ENCODE results near the gene B3GALT4.

B3GALT4 gene

DNA sequence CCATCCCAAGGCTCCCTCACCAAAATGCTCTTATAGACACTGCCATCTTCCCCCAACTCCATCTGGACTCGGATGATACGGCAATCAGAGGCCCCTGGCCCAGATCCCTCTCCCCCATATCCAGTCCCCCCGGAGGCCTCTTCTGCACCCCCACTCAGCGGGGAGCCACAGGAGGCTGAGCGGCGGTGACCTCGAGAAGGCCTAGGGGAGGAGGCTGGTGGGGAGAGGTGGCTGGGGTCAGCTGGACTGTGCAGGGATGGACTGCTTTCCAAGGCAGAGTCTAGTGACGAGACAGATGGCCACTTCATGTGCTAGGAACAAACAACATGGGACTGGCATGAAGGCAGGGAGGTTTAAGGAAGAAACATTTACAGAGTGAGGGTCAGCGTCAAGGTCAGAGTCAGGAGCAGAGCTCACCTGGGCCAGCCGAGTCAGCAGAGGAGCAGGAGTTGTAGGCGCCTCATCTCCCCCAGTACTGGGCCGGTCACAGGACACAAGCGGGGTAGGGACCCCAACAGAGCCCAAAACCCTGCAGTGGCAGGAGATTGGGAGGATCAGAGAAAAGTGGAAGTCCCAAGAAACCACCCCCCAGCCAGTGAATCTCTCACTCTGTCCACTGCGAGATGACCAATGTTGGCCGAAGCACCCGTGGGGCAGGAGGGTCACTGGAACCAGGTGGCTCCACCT, 16.2 kb downstream of the B3GALT4 start:
- no peak for ATAC-seq
- DNase-seq, result no peak

DNA sequence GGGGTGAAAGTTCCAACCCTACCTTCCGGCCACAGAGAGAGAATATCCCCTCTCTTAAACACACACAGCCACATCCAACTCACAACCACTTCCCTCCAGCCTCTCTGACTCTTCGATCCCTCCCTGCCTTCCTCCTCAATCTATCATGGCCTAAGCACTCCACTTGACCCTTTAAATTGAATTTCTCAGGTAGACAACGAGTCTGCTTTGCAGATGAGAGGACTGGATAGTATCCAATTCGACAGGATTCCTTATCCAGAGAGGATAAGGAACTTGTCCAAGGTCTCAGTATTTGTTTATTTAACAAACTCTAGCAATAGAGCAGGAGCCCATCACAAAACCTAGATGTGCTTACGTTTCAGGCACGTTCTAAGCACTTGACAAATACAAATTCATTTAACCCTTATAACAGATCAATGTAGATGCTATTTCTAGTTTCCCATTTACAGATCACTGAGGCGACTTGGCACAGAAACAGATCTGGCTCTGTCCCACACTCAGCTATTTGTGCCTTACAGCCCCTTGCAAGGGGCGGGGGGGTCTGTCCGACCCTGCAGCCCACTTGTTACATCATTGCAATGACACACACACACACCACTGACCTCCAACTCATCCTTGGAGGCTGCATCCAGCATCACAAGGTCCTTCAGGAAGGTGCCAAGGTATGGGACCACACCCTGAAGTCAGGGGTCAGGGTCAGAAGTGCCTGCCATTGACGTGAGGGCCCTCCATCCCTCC, 17.3 kb downstream of the B3GALT4 start:
- no peak for DNase-seq
- no peak for ATAC-seq

DNA sequence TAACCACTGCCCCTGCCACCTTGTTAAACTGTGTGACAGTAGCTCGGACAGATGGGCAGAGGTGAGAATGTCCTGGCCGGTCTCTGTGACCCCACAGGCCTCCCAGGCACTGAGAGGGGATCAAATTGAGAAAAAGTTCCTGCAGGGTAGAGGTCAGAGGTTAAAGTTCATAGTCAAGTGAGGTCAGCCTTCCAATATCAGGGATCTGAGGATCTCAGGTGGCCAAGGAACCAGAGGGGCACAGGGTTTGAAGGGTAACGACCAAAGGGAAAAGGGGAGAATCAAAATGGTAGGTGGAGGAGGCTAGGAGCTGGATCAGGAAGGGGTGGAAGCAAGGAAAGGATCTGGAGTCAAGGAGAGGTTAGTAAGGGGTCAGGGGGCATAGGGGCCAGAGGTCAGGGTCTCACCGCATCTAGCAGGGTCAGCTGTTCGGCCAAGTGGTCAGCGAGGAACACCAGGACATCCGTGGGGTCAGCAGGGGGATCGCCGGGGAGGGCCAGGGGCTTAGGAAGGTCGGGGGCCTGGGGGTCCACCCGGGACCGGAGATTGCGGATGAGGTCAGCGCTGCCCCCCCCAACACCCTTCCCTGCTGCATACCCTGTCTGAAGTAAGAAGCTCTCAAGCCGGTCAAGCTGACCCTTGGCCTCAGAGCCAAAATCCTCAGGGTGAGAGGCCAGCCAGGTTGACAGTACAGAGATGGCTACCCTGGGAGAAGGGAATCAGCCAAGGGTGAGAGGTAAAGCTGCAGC, 18.9 kb downstream of the B3GALT4 start:
- ATAC-seq (no peak), DNase-seq (no peak)

DNA sequence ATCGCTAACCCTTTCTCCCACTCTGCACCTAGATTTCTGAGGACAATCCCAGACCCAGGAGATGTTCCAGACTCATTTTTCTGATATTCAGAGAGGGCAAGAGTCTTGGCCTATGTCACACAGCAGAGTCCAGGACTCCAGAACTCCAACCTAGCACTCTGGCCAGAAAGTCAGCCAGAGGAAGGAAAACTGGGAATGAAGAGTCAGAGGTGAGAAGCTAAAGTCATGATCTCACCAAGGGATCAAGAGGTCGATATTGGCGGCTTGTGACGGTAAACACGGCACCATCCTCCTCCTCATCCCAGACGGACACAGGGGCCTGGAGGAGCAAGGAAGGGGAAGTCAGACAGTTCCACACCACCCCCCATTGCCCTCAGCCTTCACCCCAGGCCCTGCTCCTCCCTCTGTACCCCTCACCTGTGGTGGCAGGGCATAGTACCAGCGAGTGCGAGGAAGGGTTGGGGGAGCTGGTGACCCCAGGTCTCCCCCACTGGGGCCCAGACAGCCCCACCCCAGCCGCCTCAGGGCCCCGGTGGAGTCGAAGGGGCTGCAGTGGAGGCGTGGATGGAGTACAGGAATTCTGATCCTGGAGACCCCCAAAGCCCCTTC, 20.0 kb downstream of the B3GALT4 start:
- no peak for DNase-seq
- ATAC-seq, result no peak

DNA sequence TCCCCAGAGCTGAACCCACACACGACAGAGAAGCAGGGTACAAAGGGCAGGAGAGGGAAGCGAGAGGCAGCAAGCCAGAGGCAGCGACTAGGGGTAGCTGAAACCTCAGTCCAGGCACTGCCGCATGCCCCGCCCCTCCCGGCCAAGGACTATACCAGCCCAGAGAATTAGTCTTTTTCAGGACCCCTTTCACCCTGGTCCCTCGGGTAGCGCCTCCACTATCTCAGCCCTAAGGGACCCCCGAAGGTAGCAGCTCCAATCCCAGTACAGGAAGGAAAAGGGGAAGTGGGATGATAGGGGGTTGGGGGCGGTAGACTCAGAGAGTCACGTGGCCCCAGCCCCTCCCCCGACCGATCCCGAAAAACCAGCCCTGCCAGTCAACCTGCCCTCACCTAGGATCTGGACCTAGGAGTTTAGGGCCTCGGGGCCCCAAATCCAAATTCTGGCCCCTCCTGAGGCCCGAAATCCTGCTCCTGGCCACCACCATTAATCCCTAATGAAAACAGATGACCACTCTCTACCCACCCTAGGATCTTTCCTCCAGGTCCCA, 20.6 kb downstream of the B3GALT4 start:
- DNase-seq (no peak), ATAC-seq (no peak)

DNA sequence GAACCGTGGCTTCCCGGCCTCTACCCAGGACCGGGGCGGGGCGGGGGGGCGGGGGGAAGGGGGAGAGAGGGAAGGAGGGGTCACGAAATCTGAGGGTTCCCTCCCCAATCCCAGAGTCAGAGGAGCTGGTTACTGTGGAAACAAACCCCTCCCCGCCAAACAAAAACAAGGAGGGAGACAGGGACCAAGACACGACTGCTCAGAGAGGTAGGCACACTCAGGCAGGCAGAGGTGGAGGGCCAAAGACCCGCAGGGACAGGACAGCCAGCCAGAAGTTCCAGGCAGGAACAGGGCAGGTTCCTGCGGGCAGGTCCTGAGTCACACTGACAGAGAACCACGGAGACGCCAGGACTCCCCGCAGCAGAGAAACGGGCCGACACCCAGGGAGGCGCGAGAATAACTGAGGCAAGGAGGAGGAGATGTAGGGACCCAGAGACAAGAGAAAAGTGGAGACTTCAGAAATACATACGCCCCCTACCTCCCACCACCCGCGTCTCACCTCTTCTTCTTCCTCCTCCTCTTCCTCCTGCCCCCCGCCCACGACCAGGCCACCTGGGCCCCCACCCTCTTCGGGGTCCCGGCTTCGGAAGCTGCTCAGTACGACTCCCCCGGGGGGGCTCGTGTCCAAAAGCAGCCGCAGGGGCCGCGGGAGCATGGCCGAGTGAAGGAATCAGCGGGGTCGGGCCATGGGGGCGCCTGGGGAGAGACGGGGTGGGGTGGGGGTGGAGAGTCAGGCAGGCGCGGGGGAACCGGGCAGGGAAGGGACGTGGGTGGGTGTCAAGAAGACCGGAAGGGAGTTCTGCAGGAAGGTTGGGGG, 21.2 kb downstream of the B3GALT4 start:
- ATAC-seq (peak; percentile 30), DNase-seq (peak; percentile 69)

DNA sequence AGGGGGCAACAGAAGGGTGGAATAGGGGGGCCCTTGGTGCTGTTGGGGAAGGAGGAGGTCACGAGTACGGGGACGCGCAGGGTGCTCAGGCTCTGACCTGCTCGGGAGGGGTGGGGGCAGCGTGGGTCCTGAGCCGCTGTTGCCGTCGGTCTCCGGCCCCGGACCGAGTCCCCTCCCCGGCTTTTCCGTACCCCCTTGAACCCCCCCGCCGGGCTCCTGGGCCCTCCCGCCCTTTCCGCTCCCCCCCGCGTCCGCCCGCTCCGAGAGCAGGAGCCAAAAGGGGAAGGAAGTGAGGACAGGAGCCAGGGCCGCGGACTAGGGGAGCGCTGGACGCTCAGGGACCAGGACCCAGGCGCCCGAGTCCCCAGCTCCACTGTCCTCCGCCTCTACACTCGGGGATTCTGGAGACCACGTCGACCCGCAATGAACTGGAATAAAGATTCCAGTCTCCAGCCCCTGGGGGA, 21.9 kb downstream of the B3GALT4 start, which contains the start of gene RGL2:
Gene RGL2, minus strand, starts transcription at position 170 of the 464 bp plus-strand sequence. CDS start 332 bp downstream, outside the sequence.
- ATAC-seq, result peak; percentile 12

DNA sequence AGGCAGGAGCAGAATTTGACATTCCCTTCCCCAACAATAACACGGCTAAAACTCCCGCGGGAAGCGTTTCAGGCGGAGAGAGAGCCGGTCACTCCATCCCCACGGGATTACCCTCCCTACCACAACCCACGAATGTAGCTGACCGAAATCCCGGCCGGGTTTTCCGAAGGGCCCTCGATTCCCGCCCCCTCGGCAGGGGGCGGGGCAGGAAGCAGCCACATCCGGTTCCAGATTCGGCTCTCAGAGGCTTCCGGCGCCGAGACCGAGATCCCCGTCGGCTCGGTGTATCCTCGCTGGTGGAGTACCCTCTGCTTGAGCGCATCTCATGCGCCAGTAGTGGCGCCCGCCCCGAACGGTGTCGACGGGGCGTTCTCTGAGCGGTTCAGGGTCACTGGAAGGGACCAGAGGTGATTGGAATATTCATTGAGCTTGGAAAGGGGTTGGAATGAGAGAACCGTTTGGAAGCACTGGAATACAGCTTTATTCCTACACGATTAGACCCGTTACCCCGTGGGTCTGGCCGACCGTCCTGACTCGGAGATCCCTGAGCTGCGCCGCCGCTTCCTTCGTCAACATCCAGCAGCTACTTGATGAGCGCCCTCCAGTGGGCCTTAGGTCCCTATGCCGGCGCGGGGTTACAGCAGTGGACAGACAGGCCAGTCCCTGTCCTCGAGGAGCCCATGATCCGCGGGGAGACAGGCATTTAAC, 22.5 kb downstream of the B3GALT4 start:
- DNase-seq (peak; percentile 96), ATAC-seq (peak; percentile 87)

More for the DNA sequence above, 21.9 kb downstream of the B3GALT4 start, which contains the start of gene RGL2:
- peak; percentile 74 for DNase-seq

DNA sequence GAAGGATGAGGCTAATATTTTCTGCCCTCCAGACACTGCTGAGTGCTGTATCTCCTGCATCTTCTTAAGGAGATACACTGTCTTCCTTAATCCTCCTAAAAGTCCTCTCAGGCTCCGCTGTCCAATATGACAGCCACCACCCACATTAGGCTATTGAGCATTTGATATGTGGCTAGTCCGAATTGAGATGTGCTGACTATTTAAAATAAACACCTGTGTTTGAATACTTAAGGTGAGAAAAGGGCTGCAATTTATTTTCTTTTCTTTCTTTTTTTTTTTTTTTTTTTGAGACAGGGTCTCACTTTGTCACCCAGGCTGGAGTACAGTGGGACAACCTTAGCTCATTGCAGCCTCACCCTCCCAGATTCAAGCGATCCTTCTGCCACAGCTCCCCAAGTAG, 25.0 kb downstream of the B3GALT4 start:
- no peak for ATAC-seq
- no peak for DNase-seq

DNA sequence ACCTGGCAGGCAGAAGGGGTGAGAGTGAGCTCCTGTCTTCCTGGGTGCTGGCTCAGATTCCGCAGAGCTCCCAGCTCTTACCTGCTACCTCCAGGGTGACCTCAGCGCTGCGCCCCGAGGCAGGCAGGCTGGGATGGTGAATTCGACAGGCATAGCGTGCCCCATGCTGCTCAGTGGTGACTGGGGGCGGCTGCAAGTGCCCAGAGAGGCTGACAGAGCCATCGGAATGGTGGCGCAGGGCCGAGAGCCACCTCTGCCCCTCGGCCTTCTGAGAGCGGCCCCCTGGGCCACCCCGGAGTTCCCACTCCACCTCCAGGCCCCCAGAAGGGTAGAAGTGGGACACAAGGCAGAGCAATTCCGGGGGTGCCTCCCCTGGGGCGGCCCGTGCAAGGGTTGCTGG, 27.3 kb downstream of the B3GALT4 start:
- DNase-seq (no peak), ATAC-seq (no peak)

DNA sequence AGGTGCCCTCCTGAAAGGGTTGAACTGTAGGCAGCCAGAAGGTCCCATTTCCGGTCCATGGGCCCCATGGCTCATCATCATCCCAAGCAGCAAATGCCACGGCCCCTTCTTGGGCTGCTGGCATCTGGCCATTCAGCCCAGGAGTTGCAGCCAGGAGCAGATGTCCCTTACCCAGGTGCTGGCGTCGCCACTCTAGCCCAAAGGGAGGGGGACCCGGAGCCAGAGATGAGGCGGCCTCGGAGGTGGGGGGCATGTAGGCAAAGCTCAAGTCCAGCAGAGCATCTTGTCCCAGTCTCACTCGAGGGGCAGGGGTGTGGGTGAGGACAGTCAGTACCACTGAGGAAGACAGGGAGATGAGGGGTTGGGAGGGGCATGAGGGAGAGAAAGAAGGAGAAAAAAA, 28.1 kb downstream of the B3GALT4 start:
- DNase-seq (no peak), ATAC-seq (no peak)

DNA sequence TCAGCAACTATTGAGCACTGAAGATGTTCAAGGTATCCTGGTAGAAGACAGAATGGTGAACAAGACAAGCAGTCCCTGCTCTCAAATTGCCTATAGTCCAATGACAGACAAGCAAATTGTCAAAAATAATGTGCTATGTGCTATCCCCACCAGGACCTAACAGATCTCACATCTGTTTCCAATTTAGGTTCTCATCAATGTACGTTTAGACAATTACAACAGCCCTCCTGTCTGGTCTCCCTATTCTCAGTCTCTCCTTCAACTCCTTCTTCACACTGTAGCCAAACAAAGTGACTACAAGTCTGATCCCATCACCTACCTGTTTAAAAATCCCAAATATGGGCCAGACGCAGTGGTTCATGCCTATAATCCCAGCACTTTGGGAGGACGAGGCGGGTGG, 29.4 kb downstream of the B3GALT4 start:
- DNase-seq, result no peak
- ATAC-seq, result no peak

DNA sequence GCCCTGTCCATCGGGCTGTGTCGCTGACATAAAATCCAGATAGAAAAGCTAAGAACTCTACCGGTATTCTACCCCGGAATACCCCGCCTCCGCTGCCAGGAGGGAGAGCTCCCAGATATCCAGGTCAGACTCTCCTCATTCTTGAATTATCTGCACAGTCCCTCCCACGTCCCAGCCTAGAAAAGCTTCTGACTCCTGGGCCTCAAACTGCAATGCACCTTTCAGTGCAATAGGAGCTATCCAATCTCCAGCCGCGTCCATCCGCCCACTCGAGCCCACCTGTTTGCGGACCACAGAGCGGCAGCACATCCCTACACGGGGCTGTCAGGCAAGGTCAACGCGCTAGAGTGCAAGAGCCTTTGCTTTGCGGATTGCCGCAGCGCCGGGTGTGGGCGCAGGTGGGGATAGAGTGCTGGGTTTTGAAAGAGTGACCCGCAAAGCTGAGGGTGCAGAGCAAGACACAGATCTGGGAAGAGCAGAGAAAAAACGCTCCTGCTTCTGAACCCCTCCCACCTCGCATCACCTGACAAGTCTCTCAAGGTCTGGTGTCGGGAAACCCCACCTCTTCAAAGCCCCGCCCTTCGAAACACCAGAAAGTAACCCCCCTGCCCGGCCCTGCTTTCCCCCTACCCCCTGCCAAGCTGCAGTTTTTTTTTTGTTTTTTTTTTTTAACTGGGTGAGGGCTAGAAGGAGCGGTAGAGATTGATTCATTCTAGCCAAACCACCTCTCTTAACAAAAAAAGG, 35.6 kb downstream of the B3GALT4 start:
- DNase-seq (peak; percentile 81), ATAC-seq (peak; percentile 17)

DNA sequence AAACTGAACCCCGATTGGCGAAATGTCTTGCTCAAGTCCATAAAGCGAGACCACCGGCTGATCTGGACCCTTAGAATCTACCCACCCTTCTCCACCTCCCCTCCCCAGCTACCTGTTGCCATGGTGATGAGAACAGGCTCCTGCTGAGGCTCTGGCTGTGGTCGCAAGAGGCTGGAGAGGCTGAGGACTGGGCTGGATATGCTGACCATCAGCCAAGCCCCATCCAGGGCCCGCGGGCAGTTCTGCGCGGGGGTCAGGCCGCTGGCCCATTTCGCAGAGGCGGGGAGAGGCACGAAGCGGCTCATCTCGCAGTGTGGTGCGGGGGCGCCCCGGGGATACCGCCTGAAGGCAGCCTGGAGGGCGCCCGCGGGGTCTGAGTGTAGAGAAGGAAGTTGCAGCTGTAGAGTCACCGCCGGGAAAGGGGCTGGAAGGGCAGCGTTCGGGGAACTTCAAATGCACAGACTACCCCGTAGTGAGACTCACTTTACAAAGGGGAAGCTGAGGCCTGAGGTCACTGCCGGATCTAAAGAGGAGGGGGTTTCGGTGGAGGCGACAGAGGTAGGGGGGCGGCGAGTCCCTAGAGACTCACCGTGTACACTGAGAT, 36.3 kb downstream of the B3GALT4 start:
- DNase-seq (peak; percentile 71), ATAC-seq (no peak)

DNA sequence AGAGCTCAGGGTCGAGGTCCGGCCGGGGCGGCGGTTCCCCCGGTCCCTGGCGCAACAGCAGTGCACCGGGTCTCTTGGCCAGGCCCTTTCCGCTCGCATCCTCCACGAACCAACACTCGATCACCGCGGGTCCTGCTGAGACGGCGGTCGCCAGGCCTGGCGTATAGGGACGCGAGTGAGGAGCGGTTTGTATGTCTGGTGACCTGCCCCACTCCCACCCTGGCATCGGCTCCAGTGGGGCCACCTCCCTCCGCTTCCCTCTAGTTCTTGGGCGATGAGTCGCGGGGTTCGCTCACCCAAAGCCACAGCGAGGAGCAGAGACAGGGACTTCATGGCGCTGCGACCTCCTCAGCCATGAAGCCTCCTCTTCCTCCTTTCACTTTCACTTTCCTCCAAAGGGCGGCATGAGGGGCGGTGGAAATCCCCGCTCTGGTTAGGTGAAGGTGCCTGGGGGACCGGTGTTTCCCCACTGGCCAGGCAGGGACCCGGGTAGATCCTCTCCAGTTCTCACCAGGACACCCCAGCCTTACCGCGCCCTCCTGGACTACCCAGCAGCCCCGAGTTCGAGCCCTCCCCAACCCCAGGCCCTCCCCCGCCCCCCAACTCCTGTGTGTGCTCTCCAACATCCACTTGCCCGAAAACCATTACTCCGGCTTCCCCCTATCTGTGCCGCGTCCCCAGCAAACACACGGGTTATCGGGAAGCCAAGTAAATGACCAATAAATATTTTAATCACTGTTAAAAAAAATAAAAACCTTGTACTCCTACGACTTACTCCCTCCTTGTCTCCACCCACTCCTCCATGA, 37.0 kb downstream of the B3GALT4 start, which contains the start of gene TAPBP:
Gene TAPBP, minus strand, starts transcription at position 370 of the 806 bp plus-strand sequence. Its CDS starts 37 bp downstream, at position 333.
- peak; percentile 73 for ATAC-seq
- DNase-seq, result peak; percentile 89

DNA sequence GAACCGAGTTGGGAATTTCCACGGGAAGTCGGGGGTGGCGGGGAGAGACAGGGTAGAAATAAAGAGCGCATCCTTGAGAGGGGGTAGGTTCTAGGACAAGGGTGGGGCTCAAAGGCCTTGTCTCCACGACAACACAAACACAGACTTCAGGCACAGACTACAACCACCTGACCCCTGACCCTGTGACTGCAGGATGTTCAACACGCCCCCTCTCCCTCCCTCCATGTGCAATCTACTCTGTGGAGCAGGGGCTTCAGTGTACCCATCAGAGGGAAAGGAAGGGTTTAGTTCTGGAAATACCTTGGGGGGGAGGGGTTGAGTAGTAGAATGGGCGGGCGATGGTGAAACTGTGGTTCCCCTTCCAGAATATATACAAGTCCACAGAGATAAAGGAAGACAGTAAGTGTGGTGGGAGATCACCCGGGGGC, 37.6 kb downstream of the B3GALT4 start:
- peak; percentile 53 for ATAC-seq
- DNase-seq, result peak; percentile 71

DNA sequence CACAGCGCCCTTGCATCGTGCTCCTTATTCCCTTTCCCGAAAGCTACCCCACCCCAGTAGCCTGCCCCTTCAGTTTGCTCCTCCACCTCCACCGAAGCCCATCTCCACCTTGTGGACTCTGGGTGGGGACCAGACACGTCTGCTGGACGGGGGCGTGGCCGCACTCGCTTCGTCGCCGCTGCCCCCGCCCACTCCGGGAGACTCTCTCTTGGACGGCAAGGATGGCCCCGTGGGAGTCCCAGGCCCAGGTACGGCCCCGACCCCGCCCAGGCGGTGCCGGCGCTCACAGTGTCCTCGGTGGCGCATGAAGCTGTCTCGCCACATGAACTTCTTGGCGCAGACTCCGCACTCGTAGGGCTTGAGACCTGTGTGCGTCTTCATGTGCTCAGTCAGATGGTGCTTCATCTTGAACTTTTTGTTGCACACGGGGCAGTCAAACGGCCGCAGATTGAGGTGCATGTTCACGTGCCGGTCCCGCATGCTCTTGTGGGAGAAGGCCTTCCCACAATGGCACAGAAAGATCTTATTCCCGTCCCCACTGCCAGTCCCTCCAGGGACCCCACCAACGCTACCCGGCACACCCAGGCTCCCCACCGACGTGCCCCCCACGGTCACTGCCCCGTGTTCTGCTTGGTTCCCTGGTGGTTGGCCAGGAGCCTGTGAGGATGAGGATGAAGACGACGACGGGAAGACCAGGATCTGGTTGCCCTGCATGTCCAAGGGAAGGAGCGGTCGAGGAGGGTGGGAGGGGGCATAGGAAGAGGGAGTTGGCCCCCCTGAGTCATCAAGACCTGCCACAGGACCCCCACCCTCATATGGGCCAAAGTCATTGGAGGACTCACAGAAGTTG, 38.2 kb downstream of the B3GALT4 start:
- no peak for ATAC-seq

More for the DNA sequence above, 38.2 kb downstream of the B3GALT4 start:
- peak; percentile 35 for DNase-seq
